NCI-H2227 treated with DMSO at 0.1 percent for 48 hours (cell line): ENCODE data around the gene NKX2-2.

ENCODE experiments used
- DNase-seq: peaks from one replicate; lab custom pipeline; 2025; lab: John Stamatoyannopoulos, UW

The NKX2-2 gene

DNA sequence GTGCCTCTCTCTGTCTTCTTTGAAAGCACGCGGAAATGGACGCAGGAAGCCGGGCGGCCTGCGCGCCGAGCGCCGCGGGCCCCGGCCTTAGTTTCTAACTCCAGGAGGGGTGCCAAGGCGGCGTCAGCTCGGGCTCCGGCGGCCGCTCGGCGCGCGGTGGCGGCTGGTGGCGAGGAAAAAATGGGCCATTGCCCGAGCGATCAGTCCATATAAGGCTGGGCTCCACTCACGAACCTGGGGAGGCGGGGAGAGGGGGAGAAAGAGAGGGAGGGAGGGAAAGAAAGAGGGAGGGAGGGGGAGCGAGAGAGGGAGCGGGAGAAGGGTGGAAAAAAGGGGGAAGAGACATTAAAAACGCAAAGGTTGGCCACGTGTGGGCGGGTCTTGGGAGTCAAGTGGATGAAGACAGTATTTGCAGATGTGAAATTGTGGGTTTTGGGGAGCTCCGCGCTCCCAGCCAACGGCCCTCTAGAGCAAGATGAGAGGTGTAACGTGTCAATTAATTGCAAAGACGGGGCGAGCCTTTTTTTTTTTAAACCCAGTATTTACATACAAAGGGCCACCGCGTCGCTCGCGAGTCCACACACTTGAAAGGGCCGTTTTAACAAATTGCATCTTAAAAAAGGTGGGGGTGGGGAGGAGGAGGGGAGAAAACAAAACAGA is at the start of gene NKX2-2:
Gene NKX2-2 (minus strand): TSS at position 184 of the 660 bp plus-strand sequence. CDS start 395 bp downstream, outside the sequence.
- no peak for DNase-seq

DNA sequence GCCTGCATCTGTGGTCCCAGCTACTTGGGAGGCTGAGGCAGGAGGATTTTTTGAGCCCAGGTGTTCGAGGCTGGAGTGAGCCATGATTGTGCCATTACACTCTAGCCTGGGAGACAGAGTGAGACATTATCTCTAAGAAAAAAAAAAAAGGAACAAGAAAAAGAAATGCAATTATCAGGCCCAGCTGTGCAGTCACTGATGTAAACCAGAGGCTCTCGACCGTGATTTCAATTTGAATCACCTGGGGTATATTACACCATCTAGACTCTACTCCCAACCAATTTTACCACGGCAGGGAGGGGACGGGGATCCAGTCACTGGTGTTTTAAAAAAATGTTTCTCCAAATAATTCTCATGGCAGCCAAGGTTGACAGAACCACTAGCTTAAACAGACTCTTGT is 48.8 kb upstream of the NKX2-2 start:
- no peak for DNase-seq

DNA sequence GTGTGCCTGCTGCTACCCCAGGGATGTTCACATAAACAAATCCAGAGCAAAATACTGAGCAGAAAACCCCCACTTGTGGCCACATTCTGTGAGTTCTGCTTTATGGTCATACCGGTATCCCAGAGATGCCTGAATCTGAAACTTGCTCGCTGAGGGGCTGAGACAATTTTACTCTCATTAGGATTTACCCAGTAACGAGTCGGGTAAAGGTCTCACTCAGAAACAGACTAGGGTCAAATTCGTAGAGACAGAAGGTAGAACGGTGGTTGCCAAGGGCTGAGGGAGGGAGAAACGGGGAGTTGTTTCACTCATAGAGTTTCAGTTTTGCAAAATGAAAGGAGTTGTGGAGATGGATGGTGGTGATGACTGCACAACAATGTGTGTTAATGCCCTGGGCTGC is 45.4 kb upstream of the NKX2-2 start:
- DNase-seq: no peak

DNA sequence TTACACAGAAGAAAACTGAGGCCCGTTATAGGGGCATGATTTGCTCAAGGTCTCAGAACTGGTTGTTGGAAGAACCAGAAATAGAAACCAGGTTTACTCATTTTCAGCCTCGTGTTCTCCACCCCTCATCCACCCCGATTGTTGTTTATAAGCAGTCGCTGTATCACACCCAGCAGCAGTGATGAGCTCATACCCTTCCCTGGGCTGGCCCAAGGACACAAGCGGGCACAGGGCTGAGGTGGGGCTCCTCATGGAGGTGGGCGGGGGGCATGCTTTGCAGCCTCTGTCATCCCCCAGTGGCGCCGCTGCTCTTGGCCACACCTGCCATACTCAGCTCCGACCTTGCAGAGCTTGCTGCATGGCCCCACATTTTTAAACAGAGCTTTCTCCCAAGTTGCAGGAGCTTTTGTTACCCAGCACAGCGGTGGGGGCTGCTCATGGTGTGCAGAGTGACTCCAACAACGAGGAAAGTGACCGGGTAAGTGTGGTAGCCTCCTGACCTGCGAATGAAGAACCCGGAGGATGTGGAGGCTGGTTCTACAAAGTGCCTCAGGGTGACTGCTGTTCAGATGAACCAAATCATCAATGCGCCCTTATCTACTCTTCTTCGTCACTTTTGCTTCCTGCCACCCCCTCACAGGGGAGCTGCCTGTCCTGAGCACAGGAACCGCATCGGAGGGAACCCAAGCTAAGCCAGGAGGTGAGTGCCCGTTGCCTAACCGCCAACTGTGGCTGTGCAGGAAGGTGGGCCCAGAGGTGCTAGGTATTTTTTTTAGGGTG is 43.6 kb upstream of the NKX2-2 start:
- DNase-seq: no peak

DNA sequence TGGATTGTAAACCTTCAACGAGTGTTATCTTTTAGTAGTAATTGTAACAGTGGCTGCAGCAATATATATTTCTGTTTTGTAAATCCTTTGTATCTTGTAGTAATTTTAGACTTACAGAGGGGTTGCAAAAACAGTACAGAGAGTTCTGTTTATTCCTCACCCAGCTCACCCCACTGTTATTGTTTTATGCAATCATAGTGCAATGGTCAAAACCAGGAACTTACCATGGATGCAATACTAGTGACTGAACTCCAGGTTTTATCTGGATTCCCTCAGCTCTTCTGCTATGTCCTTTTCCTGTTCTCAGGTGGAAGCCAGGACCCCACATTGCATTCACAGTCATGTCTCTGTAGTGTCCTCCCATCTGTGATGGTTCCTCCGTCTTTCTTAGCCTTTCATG is 42.5 kb upstream of the NKX2-2 start:
- DNase-seq: no peak

DNA sequence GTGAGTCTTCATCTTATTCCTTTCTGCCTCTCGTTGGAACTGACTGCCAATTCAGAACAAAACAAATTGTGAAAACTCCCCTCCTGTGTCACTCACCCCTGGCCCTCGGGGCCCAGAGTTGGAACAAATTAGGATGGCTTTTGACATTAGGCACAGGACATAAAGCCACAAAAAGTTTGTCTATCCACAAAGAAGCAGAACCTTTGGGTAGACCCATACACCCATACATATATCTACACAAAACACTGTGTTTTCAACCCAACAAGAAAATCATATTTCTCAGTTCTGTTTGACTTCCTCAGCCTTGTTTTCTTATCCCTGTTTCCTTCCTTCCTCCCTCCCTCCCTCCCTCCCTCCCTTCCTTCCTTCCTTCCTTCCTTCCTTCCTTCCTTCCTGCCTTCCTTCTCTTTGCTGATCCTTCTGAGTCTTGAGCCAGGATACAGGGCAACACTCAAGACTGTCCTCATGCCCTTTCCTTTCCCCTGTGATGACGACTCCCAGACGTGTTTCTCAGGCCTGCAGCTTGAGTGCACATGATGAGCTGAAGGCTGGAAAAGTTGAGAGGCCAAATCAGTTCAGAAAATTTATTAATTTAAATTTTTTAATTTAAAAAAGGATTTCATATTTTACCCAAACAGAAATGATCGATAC is 41.7 kb upstream of the NKX2-2 start:
- DNase-seq: no peak

DNA sequence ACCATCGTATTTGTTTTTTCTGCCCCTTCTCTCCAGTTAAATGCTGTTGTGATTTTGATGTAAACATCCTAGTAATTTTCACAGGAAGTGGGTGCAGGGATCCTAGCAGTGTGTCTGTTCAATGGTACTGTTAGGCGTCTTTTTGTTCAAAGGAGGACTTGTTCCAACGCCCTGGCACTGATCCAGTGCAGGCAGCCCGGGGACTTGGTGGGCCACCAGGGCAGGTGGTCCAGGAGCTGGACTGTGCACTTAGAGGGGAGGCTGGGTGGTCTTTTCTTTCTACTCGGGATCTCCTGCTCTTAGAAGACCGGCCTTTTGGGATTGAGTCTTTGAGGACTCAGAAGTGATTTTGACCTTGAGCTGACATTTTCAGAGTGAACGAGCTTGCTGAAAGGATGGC is 41.1 kb upstream of the NKX2-2 start:
- DNase-seq: no peak

DNA sequence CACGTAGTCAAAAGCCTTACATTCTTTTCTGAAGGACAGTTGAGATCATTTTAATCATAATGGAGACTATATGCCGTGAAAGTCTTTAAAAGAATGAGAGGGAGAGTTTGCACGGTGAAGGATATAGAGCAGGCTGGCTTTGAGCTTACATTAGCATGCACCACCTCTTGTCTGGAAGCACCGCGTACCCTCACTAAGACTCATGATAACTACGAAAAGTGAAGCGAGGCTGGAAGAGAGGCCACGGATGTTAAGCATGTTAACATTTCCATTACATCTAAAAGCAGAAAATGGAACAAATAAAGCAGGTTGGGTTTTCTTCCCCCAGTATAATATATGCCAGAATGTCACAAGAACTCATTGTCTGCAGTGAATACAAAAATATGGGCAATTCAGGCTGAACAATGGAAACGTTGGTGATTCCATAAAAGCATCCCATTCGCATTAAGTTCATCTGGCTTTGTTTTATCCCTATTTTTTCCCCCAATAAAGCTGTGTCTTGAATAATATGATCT is 40.6 kb upstream of the NKX2-2 start:
- DNase-seq: no peak

DNA sequence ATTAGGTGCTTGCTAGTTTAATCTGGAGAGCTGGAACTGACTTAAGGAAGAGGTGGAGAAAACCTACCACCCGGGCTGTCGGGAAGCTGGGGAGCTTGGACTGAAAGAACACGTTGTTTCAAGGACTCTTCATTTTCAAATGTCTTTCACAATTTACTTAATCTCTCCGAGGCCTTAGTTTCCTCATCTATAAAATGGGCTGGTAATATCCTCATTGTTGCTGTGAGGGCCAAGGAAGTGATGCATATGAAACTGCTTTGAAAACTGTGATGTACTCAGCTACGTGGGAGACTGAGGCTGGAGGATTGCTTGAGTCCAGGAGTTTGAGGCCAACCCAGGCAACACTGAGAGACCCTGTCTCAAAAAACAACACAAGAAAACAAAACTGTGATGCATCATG is 36.7 kb upstream of the NKX2-2 start:
- no peak for DNase-seq

DNA sequence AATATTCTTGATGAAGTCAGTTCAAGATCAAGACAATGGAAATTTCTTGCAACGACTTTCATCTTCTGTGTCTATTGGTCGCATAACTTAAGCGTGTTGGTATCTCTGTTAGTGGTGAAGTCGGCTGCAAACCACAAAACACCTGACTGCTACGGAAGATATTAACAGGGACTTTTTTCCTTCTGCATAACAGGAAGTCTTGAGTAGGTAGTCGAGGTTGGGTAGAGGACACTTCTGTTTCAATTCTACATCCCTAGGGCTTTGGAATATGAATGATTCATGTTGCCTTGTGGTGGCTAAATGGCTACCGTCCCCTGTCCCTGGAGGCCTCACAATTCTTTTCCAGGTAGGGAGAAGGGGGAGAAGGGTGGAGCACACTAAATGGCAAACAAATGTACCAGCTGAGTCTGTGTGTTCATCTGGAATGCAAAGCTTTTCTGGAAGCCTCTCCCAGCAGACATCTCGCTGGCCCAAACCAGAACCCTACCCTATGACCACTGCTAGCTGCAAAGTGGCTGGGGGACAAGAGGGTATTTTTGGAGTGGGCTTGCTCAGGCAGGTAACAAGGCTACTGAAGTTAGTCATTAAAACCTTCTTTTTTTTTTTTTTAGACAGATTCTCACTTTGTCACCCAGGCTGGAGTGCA is 34.6 kb upstream of the NKX2-2 start:
- DNase-seq: no peak

DNA sequence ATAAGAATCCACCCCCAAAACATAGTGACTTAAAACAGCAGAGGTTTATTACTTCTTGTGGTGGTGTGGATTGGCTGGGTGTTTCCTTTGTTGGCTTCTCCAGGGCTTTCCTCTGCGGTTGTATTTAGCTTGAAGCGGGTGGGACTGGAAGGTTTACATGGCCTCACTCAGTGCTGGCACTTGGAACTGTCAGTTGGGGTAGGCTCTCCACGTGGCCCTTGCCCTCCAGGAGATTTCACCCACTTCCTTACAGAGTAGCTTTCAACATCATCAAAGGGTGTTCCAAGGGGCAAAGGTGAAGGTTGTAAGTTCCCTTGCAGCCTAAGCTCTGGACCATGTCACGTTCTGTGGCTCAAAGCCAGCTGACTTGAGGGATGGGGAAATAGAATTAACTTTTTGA is 32.5 kb upstream of the NKX2-2 start:
- DNase-seq: no peak

DNA sequence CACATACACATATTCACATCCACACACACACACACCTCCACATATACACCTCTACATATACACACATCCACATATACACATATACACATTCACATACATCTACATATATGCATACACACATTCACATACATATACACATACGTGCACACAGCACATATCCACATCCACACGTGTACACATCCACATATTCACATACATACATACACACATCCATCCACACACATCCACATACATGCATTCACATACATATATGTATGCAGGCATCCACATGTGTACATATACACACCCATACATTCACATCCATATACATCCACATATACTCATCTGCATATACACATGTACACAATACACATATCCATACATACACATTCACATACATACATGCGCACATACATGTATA is 25.6 kb upstream of the NKX2-2 start:
- DNase-seq: no peak

DNA sequence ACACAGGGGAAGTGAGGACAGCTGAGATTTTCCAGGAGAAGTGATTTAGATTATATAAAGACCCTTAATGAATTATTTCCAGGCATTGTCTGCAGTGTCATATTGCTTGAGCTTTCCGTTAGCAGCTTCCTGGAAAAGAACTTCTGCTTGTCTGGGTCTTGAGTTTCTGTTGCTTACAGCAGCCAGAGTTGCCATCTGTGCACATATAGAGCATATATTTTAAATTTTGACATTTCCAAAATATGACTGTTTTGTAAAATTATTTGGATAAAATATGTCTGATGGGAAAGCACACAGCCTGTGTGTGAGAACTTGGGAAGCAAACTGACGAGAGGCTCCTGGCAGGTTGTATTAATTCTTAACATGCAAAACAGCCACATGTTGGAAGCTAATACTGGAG is 21.0 kb upstream of the NKX2-2 start:
- DNase-seq: no peak

DNA sequence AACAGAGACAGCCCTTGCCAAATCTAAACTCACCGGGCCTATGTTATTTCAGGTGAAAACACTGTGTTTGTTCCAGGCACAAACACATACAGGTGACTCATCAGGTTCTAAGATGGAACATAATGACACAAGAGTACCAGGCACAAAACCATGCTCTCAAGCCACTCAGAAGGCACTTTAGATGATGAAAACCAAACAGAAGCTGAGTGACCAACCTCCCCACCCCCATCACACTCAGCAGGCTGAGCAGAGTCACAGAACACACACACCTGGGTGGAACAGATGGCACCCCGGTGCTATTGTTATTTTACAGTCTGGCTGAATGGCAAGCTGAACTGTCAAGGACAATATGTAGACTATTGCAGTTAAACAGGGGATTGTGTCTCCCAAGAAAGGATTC is 20.6 kb upstream of the NKX2-2 start:
- no peak for DNase-seq

DNA sequence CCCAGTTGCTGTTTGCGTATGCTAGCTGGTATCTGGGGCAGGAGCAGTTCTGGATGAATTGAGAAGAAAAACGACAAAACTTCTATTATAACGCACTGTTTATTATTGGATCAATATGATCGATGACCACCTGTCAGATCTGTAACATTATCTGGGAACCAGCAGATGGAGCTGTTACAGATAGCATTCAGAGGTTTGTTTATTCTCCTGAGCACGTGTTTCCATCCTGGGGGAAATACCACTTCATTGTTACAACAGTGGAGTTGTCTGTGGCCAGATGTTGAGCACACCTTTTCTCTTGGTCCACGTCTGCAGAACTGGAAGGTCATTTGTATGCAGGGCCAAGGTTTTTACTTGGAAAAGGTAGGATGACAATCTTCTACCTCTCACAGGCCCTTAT is 16.0 kb upstream of the NKX2-2 start:
- no peak for DNase-seq

DNA sequence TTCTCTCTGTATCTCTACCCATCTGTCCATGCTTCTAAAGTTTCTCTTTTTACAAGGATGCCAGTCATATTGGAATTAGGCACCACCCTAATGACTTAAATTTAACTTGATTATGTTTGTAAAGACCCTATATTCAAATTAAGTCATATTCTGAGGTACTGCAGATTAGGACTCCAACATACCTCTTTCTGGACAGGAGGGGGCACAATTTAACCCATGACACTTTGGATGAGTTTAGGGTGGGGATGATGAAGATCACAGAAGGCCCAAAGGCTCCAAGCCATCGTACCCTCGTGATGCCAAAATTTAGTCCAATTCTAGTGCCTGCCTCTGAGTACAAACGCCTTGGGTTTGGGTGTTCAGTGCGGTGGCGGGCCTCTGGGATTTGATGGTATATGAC is 15.0 kb upstream of the NKX2-2 start:
- DNase-seq: no peak

DNA sequence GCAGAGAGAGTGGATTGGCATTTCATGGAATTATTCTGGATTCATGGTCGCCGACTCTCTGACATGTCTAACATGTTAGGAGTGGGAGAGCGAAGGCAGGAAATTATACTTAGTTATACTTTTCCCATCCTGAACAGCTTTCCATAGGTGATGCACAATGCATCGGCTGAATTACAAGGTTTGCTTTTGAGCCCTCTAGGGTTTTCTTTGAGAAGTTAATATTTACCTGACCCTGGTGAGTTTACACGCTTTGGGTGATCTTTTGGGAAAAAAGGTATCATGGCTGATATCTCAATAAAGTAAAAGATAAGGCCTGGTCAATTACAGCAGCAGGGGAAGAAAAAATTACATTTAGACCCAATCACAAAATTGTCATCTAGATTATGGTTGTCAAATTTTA is 14.0 kb upstream of the NKX2-2 start:
- no peak for DNase-seq

DNA sequence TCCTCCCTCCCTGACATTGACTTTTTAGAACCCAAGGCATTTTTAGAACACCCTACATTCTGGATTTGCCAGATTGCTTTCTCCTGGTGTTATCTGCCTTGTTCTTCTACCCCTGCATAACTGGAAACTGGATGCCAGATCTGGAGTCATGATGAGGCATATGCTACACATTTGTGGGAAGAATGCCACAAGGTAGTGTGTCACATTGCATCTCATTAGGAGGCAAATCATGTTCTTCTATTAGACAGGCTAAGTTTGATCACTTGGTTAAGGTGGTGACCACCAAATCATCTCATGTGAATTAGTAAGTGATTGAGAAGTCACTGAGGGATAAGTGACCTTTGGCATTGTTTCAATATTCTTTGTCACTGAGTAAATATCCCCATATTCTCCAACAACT is 12.9 kb upstream of the NKX2-2 start:
- DNase-seq: no peak

DNA sequence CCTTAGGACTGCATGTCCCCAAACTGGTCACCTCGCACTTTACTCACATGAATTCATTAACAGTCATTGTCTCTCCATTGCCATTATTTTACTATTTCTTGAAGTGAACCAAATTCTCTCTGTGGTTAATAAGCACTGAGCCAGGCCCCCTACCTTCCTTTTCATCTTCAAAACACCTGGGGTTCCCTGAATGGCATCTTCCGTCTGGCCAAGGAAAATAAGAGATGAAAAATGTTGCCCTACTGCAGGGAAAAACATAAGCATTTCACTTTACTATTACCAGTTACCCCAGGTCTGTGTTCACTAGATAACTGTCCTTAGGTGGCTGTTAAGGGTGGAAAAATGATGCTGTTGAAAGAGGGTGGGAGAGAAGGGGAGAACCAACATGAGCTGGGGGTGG is 10.0 kb upstream of the NKX2-2 start:
- DNase-seq: no peak

DNA sequence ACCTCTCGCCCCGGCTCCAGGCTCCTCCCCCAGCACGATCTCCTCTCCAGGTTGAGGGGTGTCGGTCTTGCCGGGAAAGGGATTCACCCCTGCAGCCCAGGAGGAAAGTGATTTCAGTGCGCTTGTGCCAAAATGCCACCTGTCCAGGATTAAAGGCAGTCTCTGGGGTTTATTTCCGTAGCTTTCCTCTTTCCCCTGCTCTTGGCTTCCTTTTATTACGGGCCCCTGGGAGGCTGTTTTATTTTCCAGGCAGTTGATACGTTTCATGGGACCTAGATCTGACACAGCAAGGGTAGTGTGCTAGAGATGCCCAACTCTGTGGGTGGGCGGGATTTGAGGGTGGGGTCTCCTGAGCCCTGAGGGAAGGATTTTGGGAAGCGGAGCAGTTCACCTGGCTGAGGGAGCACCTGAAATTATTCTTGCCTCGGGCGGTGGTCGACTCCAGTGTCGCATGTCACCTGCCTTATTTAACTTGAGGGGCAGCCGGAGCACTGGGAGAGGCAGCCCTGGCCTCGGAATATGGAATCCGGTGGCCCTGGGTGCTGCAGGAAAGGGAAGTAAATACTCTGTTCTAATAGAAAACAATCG is 9.5 kb upstream of the NKX2-2 start:
- no peak for DNase-seq

DNA sequence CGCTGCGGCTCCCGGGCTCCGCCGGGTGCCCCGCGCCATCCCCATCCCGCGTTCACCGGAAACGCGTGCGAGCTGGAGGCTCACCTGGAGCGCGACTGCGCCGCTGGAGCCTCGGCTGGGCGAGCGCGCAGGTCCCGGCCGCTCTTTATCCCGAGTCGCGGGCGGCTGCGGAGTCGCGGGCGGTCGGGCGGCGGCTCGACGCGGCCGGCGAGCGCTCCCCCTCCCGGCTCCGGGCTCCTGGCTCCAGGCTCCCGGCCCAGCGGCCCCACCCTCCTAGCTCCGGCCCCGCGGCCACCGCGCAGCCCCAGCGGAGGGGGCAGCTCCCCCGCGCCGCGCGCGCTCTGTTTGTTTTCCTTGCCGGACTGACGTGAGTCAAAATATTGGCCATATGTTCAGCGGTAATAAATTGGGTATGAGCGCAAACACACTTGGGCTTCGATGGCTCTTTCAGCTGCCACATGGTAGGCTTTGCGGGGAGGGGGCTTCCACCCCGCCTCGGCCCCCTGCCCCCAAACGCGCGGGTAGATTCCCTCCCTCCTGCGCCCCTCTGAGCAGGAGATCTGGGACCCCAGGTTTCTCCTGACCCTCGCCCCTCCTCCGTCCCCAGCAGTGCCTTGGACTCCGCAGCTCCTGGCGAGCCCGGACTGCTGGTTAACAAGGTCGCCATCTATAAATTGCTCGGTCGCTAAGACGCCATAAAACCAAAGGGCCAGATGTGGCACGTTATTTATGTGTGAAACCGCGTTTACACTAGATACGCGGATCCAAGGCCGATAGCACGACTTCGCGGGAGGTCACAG is 8.8 kb upstream of the NKX2-2 start:
- DNase-seq: no peak
